H9 (cell line): ENCODE results near the gene SMC3. TPM values are rescaled to one million over a fixed set of nuclear protein-coding genes. Genes with fewer than 3 reads are reported as not detected.

Experiments
- DNase-seq: peaks from one replicate; pipeline ENCODE4 v3.0.0-alpha.2; 2017
- H2AFZ ChIP-seq: one replicate; pipeline ENCODE4 v1.6.1; 2013; ENCODE audit warnings: mild to moderate bottlenecking, low read length, control low read depth, moderate library complexity
- H2AK5ac ChIP-seq: 2 replicates; pipeline ENCODE4 v1.6.1; 2013; ENCODE audit warnings: low read length, control low read depth, mixed read lengths; ENCODE audit not compliant: insufficient read length
- H2BK120ac ChIP-seq: one replicate; pipeline ENCODE4 v1.6.1; 2013; ENCODE audit warnings: low read depth, mild to moderate bottlenecking, low read length, control low read depth, inconsistent platforms; ENCODE audit not compliant: poor library complexity, severe bottlenecking
- H2BK12ac ChIP-seq: 2 replicates; pipeline ENCODE4 v1.6.1; 2013; ENCODE audit warnings: low read length, control low read depth, mixed read lengths, low read depth; ENCODE audit not compliant: insufficient read length
- H2BK15ac ChIP-seq: 2 replicates; pipeline ENCODE4 v1.6.1; 2013; ENCODE audit warnings: low read depth, low read length, control low read depth
- H2BK20ac ChIP-seq: one replicate; pipeline ENCODE4 v1.6.1; 2013; ENCODE audit warnings: low read depth, mild to moderate bottlenecking, low read length, control low read depth, inconsistent platforms; ENCODE audit not compliant: poor library complexity, severe bottlenecking
- H2BK5ac ChIP-seq: 2 replicates; pipeline ENCODE4 v1.6.1; 2013; ENCODE audit warnings: low read length, control low read depth, mixed read lengths; ENCODE audit not compliant: insufficient read length
- H3K14ac ChIP-seq: 2 replicates; pipeline ENCODE4 v1.6.1; 2013; ENCODE audit warnings: low read length, control low read depth; ENCODE audit not compliant: insufficient read depth
- H3K18ac ChIP-seq: 2 replicates; pipeline ENCODE4 v1.6.1; 2013; ENCODE audit warnings: low read depth, mild to moderate bottlenecking, mixed read lengths, low read length, control low read depth; ENCODE audit not compliant: insufficient read length
- H3K23ac ChIP-seq: 2 replicates; pipeline ENCODE4 v1.6.1; 2013; ENCODE audit warnings: low read length, control low read depth, mixed read lengths, low read depth; ENCODE audit not compliant: insufficient read length
- H3K23me2 ChIP-seq: 2 replicates; pipeline ENCODE4 v1.6.1; 2013; ENCODE audit warnings: low read depth, mild to moderate bottlenecking, mixed read lengths, low read length, control low read depth; ENCODE audit not compliant: insufficient read length, poor library complexity, severe bottlenecking
- H3K27ac ChIP-seq: 2 replicates; pipeline ENCODE4 v1.5.1; 2013; ENCODE audit warnings: low read length, control low read depth, mixed read lengths, low read depth; ENCODE audit not compliant: insufficient read length
- H3K27me3 ChIP-seq: 2 replicates; pipeline ENCODE4 v1.6.1; 2013; ENCODE audit warnings: low read length, control low read depth, inconsistent platforms; ENCODE audit not compliant: insufficient read depth
- H3K4ac ChIP-seq: 2 replicates; pipeline ENCODE4 v1.6.1; 2013; ENCODE audit warnings: low read depth, mild to moderate bottlenecking, control low read depth, inconsistent platforms, low read length, moderate library complexity
- H3K4me1 ChIP-seq: 2 replicates; pipeline ENCODE4 v1.6.1; 2013; ENCODE audit warnings: low read length, control low read depth, inconsistent platforms; ENCODE audit not compliant: insufficient read depth
- H3K4me2 ChIP-seq: 2 replicates; pipeline ENCODE4 v1.6.1; 2013; ENCODE audit warnings: low read length, control low read depth, mixed read lengths; ENCODE audit not compliant: insufficient read length, insufficient read depth
- H3K56ac ChIP-seq: 2 replicates; pipeline ENCODE4 v1.6.1; 2013; ENCODE audit warnings: low read depth, mild to moderate bottlenecking, mixed read lengths, low read length, control low read depth; ENCODE audit not compliant: insufficient read length
- H3K79me1 ChIP-seq: 2 replicates; pipeline ENCODE4 v1.6.1; 2013; ENCODE audit warnings: low read depth, mild to moderate bottlenecking, moderate library complexity, low read length, control low read depth, inconsistent platforms; ENCODE audit not compliant: insufficient read depth, poor library complexity, severe bottlenecking
- H3K79me2 ChIP-seq: 2 replicates; pipeline ENCODE4 v1.6.1; 2013; ENCODE audit warnings: low read length, control low read depth, inconsistent platforms; ENCODE audit not compliant: insufficient read depth
- H3K9ac ChIP-seq: 2 replicates; pipeline ENCODE4 v1.6.1; 2013; ENCODE audit warnings: low read length, control low read depth, mixed read lengths; ENCODE audit not compliant: insufficient read length; ENCODE audit errors: extremely low read depth
- H3K9me3 ChIP-seq: one replicate; pipeline ENCODE4 v1.6.1; 2013; ENCODE audit warnings: low read depth, low read length, inconsistent platforms; ENCODE audit not compliant: control insufficient read depth
- H3T11ph ChIP-seq: one replicate; pipeline ENCODE4 v1.6.1; 2013; ENCODE audit warnings: mild to moderate bottlenecking, low read length, control low read depth, inconsistent platforms
- H4K20me1 ChIP-seq: one replicate; pipeline ENCODE4 v1.6.1; 2013; ENCODE audit not compliant: control insufficient read depth, insufficient read length, insufficient read depth
- H4K5ac ChIP-seq: 2 replicates; pipeline ENCODE4 v1.6.1; 2013; ENCODE audit warnings: low read depth, mild to moderate bottlenecking, mixed read lengths, low read length, control low read depth; ENCODE audit not compliant: insufficient read length
- H4K8ac ChIP-seq: replicated peaks from 2 replicates; pipeline ENCODE4 v1.6.1; 2013; ENCODE audit warnings: low read length, control low read depth, mixed read lengths, low read depth; ENCODE audit not compliant: insufficient read length
- H4K91ac ChIP-seq: 2 replicates; pipeline ENCODE4 v1.6.1; 2013; ENCODE audit warnings: low read depth, mild to moderate bottlenecking, moderate library complexity, mixed read lengths, low read length, control low read depth; ENCODE audit not compliant: insufficient read length
- H3K27ac Mint-ChIP-seq, 3 experiments: 2 replicates in 2 of 3; 3 replicates in 1 of 3; pipeline ENCODE4 v1.8.0; 2020 to 2021; ENCODE audit warnings: mixed read lengths in 3 of 3, mild to moderate bottlenecking in 1 of 3, moderate library complexity in 1 of 3
- H3K27me3 Mint-ChIP-seq: 2 replicates; pipeline ENCODE4 v1.8.0; 2021; ENCODE audit warnings: low read depth, mild to moderate bottlenecking, moderate library complexity, mixed read lengths
- H3K36me3 Mint-ChIP-seq, 3 experiments: 2 replicates in 2 of 3; 3 replicates in 1 of 3; pipeline ENCODE4 v1.8.0; 2020 to 2021; ENCODE audit warnings: low read depth in 3 of 3, mixed read lengths in 3 of 3; ENCODE audit not compliant: insufficient read depth in 1 of 3
- H3K4me1 Mint-ChIP-seq, 2 experiments: 2 replicates each; pipeline ENCODE4 v1.8.0; 2020; ENCODE audit warnings: mixed read lengths in 2 of 2
- H3K4me3 Mint-ChIP-seq, 2 experiments: 2 replicates in 1 of 2; 3 replicates in 1 of 2; pipeline ENCODE4 v1.8.0; 2020 to 2021; ENCODE audit warnings: mild to moderate bottlenecking in 2 of 2, mixed read lengths in 2 of 2, moderate library complexity in 1 of 2
- H3K9me3 Mint-ChIP-seq, 2 experiments: 2 replicates in 1 of 2; 3 replicates in 1 of 2; pipeline ENCODE4 v1.8.0; 2020; ENCODE audit warnings: mild to moderate bottlenecking in 2 of 2, mixed read lengths in 2 of 2, moderate library complexity in 1 of 2
- CTCF ChIP-seq: fragments of 200-600 bp; sonication (generic); conservative IDR thresholded peaks from 3 replicates; pipeline ENCODE4 v1.8.0; 2021; ENCODE audit warnings: antibody characterized with exemption, mild to moderate bottlenecking
- WGBS: extraction: QIAGEN DNeasy Blood & Tissue Kit; methylation state at CpG from one replicate; pipeline ENCODE4 v1.1.7; 2013; ENCODE audit warnings: missing lambda C conversion rate, low lambda C conversion rate, mixed read lengths; ENCODE audit not compliant: insufficient read length; ENCODE audit errors: extremely low coverage; 5-methylcytosine and 5-hydroxymethylcytosine counted together
- total RNA-seq: library from RNA; stranded (reverse); gene quantifications from 2 replicates; pipeline ENCODE4 v1.2.1, GENCODE V29; 2021

The SMC3 gene
- total RNA-seq, 1 experiment from 2014 or later: 82.4 TPM

DNA sequence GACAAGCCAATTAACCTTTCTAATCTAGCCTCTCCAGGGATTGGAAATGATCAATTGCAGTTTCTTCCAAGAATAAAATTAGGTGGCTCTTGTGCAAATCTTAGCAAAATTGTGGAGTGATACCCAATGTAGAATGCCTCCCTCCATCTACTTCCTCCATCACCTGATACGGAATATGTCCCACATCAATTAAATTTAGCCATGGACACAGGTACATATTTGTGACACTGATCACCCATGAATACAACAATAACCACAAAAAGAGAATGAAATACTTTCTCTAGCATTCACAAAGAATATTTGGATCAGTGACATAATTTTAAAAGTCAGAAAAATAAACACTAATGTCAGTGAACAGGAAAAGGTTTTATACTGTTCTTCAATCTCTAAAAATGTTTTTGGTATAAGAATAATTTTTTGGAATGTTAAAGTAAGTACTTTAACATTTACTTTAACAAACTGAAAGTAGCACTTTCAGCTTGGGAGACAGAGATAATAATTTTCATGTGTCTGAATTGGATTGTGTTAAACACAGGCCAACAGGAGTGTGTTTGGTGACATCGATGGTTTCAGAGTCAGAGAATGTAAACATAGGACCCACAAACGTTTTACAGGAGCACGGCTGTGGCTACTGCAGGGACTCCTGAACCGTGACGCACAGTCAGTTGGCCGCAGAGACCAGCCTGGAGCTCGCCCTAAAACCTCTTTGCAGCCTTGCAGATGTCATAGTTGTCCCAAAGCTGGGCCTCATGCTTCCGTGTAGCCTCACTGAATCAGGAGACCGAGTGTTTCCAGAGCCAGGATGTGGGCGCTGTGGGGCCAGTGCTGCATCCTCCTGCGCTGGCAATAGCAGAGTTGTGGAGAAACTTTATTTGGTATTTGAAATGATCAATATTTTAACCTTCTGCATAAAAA, 83.8 kb downstream of the SMC3 start:
- Histone ChIP-seq H2BK15ac (no peak overlapping the region), H4K91ac (no peak overlapping the region), H2BK12ac (no peak overlapping the region), H2AFZ (no peak overlapping the region), H4K20me1 (no peaks in the 10 kb centered on the region), H2BK120ac (no peak overlapping the region), H3K23ac (no peak overlapping the region), H3K4ac (no peak overlapping the region), H3K14ac (no peak overlapping the region), H3K79me1 (no peaks in the 10 kb centered on the region), H3K18ac (no peak overlapping the region), H2BK5ac (no peak overlapping the region), H3K56ac (no peak overlapping the region), H3K79me2 (no peaks in the 10 kb centered on the region), H3K4me2 (no peak overlapping the region), H2AK5ac (no peak overlapping the region), H4K5ac (no peak overlapping the region), H3K4me1 (peaks cover 5% of the 10 kb centered on the region; the same call in 1 of the 2 replicates), H3K23me2 (no peaks in the 10 kb centered on the region), H2BK20ac (no peak overlapping the region), H4K8ac (no peak overlapping the region), H3K9ac (no peak overlapping the region), H3T11ph (no peak overlapping the region), H3K9me3 (no peaks in the 10 kb centered on the region), H3K27me3 (no peaks in the 10 kb centered on the region; the same call in 1 of the 2 replicates), H3K27ac (no peak overlapping the region)
- TF ChIP-seq CTCF: no peak
- Mint-ChIP-seq H3K27ac (no peak overlapping the region; a peak in 1 of 7 replicates), H3K27me3 (peaks cover 16% of the 10 kb centered on the region), H3K9me3 (no peaks in the 10 kb centered on the region; a peak in 2 of 5 replicates), H3K4me3 (no peak overlapping the region), H3K4me1 (peaks cover 5 to 9% of the 10 kb centered on the region in 2 experiments; a peak in 3 of 4 replicates), H3K36me3 (no peaks in the 10 kb centered on the region)
- no CpG with 5 or more reads among the region's 12 CpGs for WGBS
- DNase-seq: no peak
